IMR-90 (cell line): Measurements from ENCODE around the gene IQGAP2. TPM values are rescaled to one million over a fixed set of nuclear protein-coding genes. Genes with fewer than 3 reads are reported as not detected.

Source experiments
- ATAC-seq: fragments of 200-7000 bp; cut with Tn5 transposase; 2 replicates; pipeline ENCODE4 v1.9.1; 2020; ENCODE audit warnings: low read depth, mild to moderate bottlenecking, moderate library complexity
- BruUV-seq: library from RNA; stranded (reverse); fragments of 400-500 nt; replicated peaks from 2 replicates; lab custom pipeline; 2021; lab: Mats Ljungman, UMichigan
- CTCF ChIA-PET: fragments of 300-600 bp; formaldehyde crosslinking; extraction: SDS; loops from one replicate; lab custom pipeline; 2021; ENCODE audit warnings: antibody characterized with exemption; lab: Yijun Ruan, JAX
- POLR2A ChIA-PET: fragments of 300-600 bp; sonication (Branson Sonifier 250); formaldehyde crosslinking; loops from one replicate; lab custom pipeline; 2022; ENCODE audit warnings: antibody characterized with exemption; ENCODE audit not compliant: unreplicated experiment; lab: Charles Lee
- DNase-seq: peaks from one replicate; pipeline ENCODE4 v3.0.0; 2013
- H2AFZ ChIP-seq: replicated peaks from 2 replicates; pipeline ENCODE3; 2013; ENCODE audit warnings: low read length, mild to moderate bottlenecking; ENCODE audit not compliant: poor library complexity
- H2AK5ac ChIP-seq: 2 replicates; pipeline ENCODE4 v1.6.1; 2013; ENCODE audit warnings: low read depth, low read length, inconsistent platforms
- H2AK9ac ChIP-seq: replicated peaks from 2 replicates; pipeline ENCODE3; 2013; ENCODE audit warnings: mild to moderate bottlenecking, low read depth, low read length, moderate library complexity; ENCODE audit not compliant: poor library complexity
- H2BK120ac ChIP-seq: 2 replicates; pipeline ENCODE4 v1.6.1; 2013; ENCODE audit warnings: low read depth, low read length, inconsistent platforms
- H2BK15ac ChIP-seq: 3 replicates; pipeline ENCODE4 v1.6.1; 2013; ENCODE audit warnings: low read depth, low read length, inconsistent platforms
- H2BK20ac ChIP-seq: 2 replicates; pipeline ENCODE4 v1.6.1; 2013; ENCODE audit warnings: low read depth, mild to moderate bottlenecking, inconsistent platforms, low read length, moderate library complexity
- H2BK5ac ChIP-seq: 2 replicates; pipeline ENCODE4 v1.6.1; 2013; ENCODE audit warnings: mild to moderate bottlenecking, low read depth, low read length, inconsistent platforms; ENCODE audit not compliant: poor library complexity, severe bottlenecking
- H3K14ac ChIP-seq: replicated peaks from 2 replicates; pipeline ENCODE4 v1.6.1; 2013; ENCODE audit warnings: low read depth, low read length, inconsistent platforms
- H3K18ac ChIP-seq: 2 replicates; pipeline ENCODE4 v1.6.1; 2013; ENCODE audit warnings: low read depth, low read length, control low read depth
- H3K23ac ChIP-seq: 2 replicates; pipeline ENCODE4 v1.6.1; 2013; ENCODE audit warnings: low read depth, low read length, inconsistent platforms
- H3K27ac ChIP-seq: 2 replicates; pipeline ENCODE4 v1.5.1; 2013; ENCODE audit warnings: mild to moderate bottlenecking, control low read depth, low read length; ENCODE audit not compliant: insufficient read depth
- H3K27me3 ChIP-seq: 2 replicates; pipeline ENCODE4 v1.6.1; 2013; ENCODE audit warnings: low read length; ENCODE audit not compliant: control insufficient read depth, insufficient read depth
- H3K36me3 ChIP-seq: 2 replicates; pipeline ENCODE4 v1.6.1; 2013; ENCODE audit warnings: low read length, mixed read lengths; ENCODE audit not compliant: control insufficient read depth, insufficient read depth
- H3K4ac ChIP-seq: 2 replicates; pipeline ENCODE4 v1.6.1; 2013; ENCODE audit warnings: low read depth, low read length, inconsistent platforms
- H3K4me1 ChIP-seq: 2 replicates; pipeline ENCODE4 v1.6.1; 2013; ENCODE audit warnings: low read length, mixed read lengths; ENCODE audit not compliant: control insufficient read depth, insufficient read depth
- H3K4me2 ChIP-seq: 2 replicates; pipeline ENCODE4 v1.6.1; 2013; ENCODE audit warnings: low read depth, mild to moderate bottlenecking, control low read depth, low read length, moderate library complexity
- H3K4me3 ChIP-seq: 2 replicates; pipeline ENCODE4 v1.5.1; 2013; ENCODE audit warnings: low read depth, mild to moderate bottlenecking, control low read depth, low read length, moderate library complexity; ENCODE audit not compliant: insufficient read depth
- H3K56ac ChIP-seq: 2 replicates; pipeline ENCODE4 v1.6.1; 2013; ENCODE audit warnings: low read length, inconsistent platforms; ENCODE audit not compliant: insufficient read depth; ENCODE audit errors: extremely low read depth
- H3K79me1 ChIP-seq, 2 experiments: 2 replicates each; pipeline ENCODE4 v1.6.1; 2013; ENCODE audit warnings: low read length in 2 of 2, inconsistent platforms in 1 of 2, low read depth in 1 of 2
- H3K9ac ChIP-seq: 2 replicates; pipeline ENCODE4 v1.6.1; 2013; ENCODE audit warnings: low read depth, low read length, control low read depth
- H3K9me1 ChIP-seq: 2 replicates; pipeline ENCODE4 v1.6.1; 2013; ENCODE audit warnings: low read length, inconsistent platforms; ENCODE audit not compliant: insufficient read depth
- H3K9me3 ChIP-seq: 2 replicates; pipeline ENCODE4 v1.6.1; 2013; ENCODE audit warnings: low read length; ENCODE audit not compliant: control insufficient read depth, insufficient read depth
- H4K20me1 ChIP-seq: 2 replicates; pipeline ENCODE4 v1.6.1; 2013; ENCODE audit warnings: low read length, inconsistent platforms; ENCODE audit not compliant: insufficient read depth
- H4K5ac ChIP-seq: 2 replicates; pipeline ENCODE4 v1.6.1; 2013; ENCODE audit warnings: mild to moderate bottlenecking, low read depth, low read length, control low read depth
- H4K8ac ChIP-seq, 2 experiments: 2 replicates each; pipeline ENCODE4 v1.6.1; 2013; ENCODE audit warnings: low read depth in 2 of 2, low read length in 2 of 2, control low read depth in 1 of 2, inconsistent platforms in 1 of 2
- H4K91ac ChIP-seq: 2 replicates; pipeline ENCODE4 v1.6.1; 2013; ENCODE audit warnings: low read depth, low read length, inconsistent platforms; ENCODE audit not compliant: insufficient read depth
- CEBPB ChIP-seq: IDR thresholded peaks from 2 replicates; pipeline ENCODE4 v1.6.1; 2012; ENCODE audit warnings: low read depth, low read length, improper control_type of control experiment
- CHD1 ChIP-seq: IDR thresholded peaks from 2 replicates; pipeline ENCODE4 v1.6.1; 2012; ENCODE audit warnings: low read depth, low read length, improper control_type of control experiment
- FOS ChIP-seq: fragments of 150-350 bp; IDR thresholded peaks from 2 replicates; pipeline ENCODE4 v1.6.1; 2016; ENCODE audit warnings: low read depth, low read length
- MAFK ChIP-seq: IDR thresholded peaks from 2 replicates; pipeline ENCODE4 v1.6.1; 2012; ENCODE audit warnings: low read depth, low read length, improper control_type of control experiment
- MAZ ChIP-seq: IDR thresholded peaks from 2 replicates; pipeline ENCODE4 v1.6.1; 2012; ENCODE audit warnings: low read depth, mild to moderate bottlenecking, low read length, improper control_type of control experiment, moderate library complexity, borderline replicate concordance
- MXI1 ChIP-seq: IDR thresholded peaks from 2 replicates; pipeline ENCODE4 v1.6.1; 2012; ENCODE audit warnings: low read depth, mild to moderate bottlenecking, low read length, moderate library complexity, borderline replicate concordance
- NFE2L2 ChIP-seq: fragments of 150-350 bp; IDR thresholded peaks from 2 replicates; pipeline ENCODE4 v1.6.1; 2016; ENCODE audit warnings: low read depth, mild to moderate bottlenecking, low read length
- POLR2A ChIP-seq: IDR thresholded peaks from 2 replicates; pipeline ENCODE4 v1.6.1; 2012; ENCODE audit warnings: mild to moderate bottlenecking, low read depth, low read length
- RAD21 ChIP-seq: IDR thresholded peaks from 2 replicates; pipeline ENCODE4 v1.6.1; 2012; ENCODE audit warnings: low read length, improper control_type of control experiment
- RCOR1 ChIP-seq: IDR thresholded peaks from 2 replicates; pipeline ENCODE4 v1.6.1; 2012; ENCODE audit warnings: mild to moderate bottlenecking, low read length, improper control_type of control experiment; ENCODE audit not compliant: insufficient replicate concordance
- RFX5 ChIP-seq: IDR thresholded peaks from 2 replicates; pipeline ENCODE4 v1.8.0; 2012; ENCODE audit warnings: low read depth, mild to moderate bottlenecking, low read length, moderate library complexity
- SMC3 ChIP-seq: fragments of 150-350 bp; IDR thresholded peaks from 2 replicates; pipeline ENCODE4 v1.6.1; 2016; ENCODE audit warnings: low read depth, mild to moderate bottlenecking, antibody characterized with exemption, low read length, moderate library complexity
- WGBS, 2 experiments: methylation state at CpG; one replicate each; pipeline versions ENCODE4 v1.1.5 to v1.1.7; 2013; ENCODE audit warnings: missing lambda C conversion rate in 2 of 2; ENCODE audit not compliant: insufficient read length in 1 of 2; ENCODE audit errors: extremely low coverage in 2 of 2; 5-methylcytosine and 5-hydroxymethylcytosine counted together
- dilution Hi-C: fragments of 300-500 bp; cut with HindIII; formaldehyde crosslinking; loops from one replicate; pipeline ENCODE4 v1.14.3; 2018; ENCODE audit warnings: low sequenced_read_pairs; ENCODE audit not compliant: unreplicated experiment
- in situ Hi-C: fragments of 300-500 bp; cut with MboI; formaldehyde crosslinking; loops from 3 replicates; pipeline ENCODE4 v1.14.3; 2019; ENCODE audit warnings: low sequenced_read_pairs, inconsistent platforms, mixed read lengths
- intact Hi-C: fragments of 100-400 bp; cut with micrococcal nuclease; formaldehyde crosslinking; loops from 2 replicates; pipeline ENCODE4 v1.10.0; 2022
- polyA plus RNA-seq, 3 experiments: library from polyadenylated mRNA; depleted of rRNA; stranded (reverse); fragments of >200 nt; gene quantifications; 2 replicates each; pipeline ENCODE4 v1.2.3, GENCODE V29; 2012; ENCODE audit warnings: low replicate concordance in 1 of 3
- total RNA-seq: library from RNA; depleted of rRNA; stranded (reverse); fragments of >200 nt; gene quantifications from 2 replicates; pipeline ENCODE4 v1.2.3, GENCODE V29; 2012
- TF ChIP-seq, protein P1 (sequence below): fragments of 150-350 bp; IDR thresholded peaks from 2 replicates; pipeline ENCODE4 v1.6.1; 2016; ENCODE audit warnings: low read depth, mild to moderate bottlenecking, low read length, moderate library complexity, borderline replicate concordance
- TF ChIP-seq, protein P2 (sequence below): conservative IDR thresholded peaks from 2 replicates; pipeline ENCODE4 v1.5.1; 2012; ENCODE audit warnings: mild to moderate bottlenecking, low read depth, low read length, improper control_type of control experiment
- TF ChIP-seq, protein P3 (sequence below): fragments of 150-350 bp; IDR thresholded peaks from 2 replicates; pipeline ENCODE4 v1.6.1; 2017; ENCODE audit warnings: mild to moderate bottlenecking, antibody characterized with exemption, low read length, low read depth

IQGAP2 gene
- total and polyA plus RNA-seq, 2 of the 4 experiments (the other 2 are of a cell fraction): 0.21 to 0.36 TPM

DNA sequence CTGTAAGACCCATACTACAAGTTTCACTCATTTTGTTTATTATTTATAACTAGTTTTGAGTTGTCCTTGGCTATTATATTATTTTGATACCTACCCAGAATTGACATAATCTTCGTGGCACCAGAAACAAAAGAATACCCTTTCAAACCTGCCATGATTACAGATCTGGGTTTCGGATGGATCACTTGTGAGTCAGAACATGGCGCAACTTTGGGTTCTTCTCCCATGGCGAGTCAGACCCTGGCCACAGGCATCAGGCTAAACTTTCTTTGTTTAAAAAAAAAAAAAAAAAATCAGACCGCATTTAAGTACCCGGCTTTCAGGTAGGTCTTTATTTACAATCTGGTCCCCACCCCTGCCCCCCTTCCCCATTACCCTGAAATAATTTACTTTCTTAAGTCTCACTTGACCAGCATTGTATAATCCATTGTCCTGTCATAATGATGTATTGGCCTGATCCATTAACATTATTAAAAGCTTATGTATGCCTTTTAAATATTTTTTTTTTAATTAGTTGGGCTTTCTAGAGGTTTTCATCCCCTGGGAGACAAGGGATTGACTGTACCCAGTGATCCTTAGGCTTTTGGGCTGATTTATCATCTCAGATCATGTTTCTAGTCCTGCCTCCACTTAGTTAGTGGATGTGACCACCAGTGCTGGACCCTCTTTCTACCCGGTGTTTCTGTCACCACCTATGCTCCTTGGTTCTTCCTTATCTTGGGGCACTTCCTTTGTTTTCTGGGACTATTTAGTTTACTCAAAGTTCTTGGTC lies 176.3 kb downstream of the IQGAP2 start:
- in situ Hi-C loops: no loop called here
- Histone ChIP-seq H3K27ac (no peak overlapping the region), H2AFZ (no peak overlapping the region), H4K91ac (no peak overlapping the region), H2BK15ac (no peak overlapping the region), H3K23ac (no peak overlapping the region), H3K4me2 (no peak overlapping the region), H3K9me3 (no peaks in the 10 kb centered on the region), H3K56ac (no peak overlapping the region), H3K79me1 (no peaks in the 10 kb centered on the region), H3K36me3 (no peaks in the 10 kb centered on the region), H3K18ac (no peak overlapping the region), H3K4me1 (peaks cover 2% of the 10 kb centered on the region; the same call in 1 of the 2 replicates), H3K9me1 (no peaks in the 10 kb centered on the region; the same call in 1 of the 2 replicates), H3K4ac (no peak overlapping the region), H2BK5ac (no peak overlapping the region), H4K20me1 (no peaks in the 10 kb centered on the region), H4K5ac (no peak overlapping the region), H2BK20ac (no peak overlapping the region), H4K8ac (no peak overlapping the region), H3K4me3 (no peak overlapping the region), H2AK9ac (no peak overlapping the region), H3K9ac (no peak overlapping the region), H3K14ac (no peak overlapping the region), H3K27me3 (no peaks in the 10 kb centered on the region; the same call in 1 of the 2 replicates), H2BK120ac (no peak overlapping the region), H2AK5ac (no peak overlapping the region)
- POLR2A ChIA-PET: no interaction called here
- peak; percentile 66 for DNase-seq
- dilution Hi-C loops: no loop called here
- no TSS peak for BruUV-seq
- intact Hi-C loops: no loop called here
- ATAC-seq: no peak
- WGBS, 2 experiments: no CpG with 5 or more reads among the region's 7 CpGs
- CTCF ChIA-PET: no interaction called here
- no peak for TF ChIP-seq POLR2A
- TF ChIP-seq MAFK: no peak
- TF ChIP-seq, protein P1, sequence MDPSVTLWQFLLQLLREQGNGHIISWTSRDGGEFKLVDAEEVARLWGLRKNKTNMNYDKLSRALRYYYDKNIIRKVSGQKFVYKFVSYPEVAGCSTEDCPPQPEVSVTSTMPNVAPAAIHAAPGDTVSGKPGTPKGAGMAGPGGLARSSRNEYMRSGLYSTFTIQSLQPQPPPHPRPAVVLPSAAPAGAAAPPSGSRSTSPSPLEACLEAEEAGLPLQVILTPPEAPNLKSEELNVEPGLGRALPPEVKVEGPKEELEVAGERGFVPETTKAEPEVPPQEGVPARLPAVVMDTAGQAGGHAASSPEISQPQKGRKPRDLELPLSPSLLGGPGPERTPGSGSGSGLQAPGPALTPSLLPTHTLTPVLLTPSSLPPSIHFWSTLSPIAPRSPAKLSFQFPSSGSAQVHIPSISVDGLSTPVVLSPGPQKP: no peak
- TF ChIP-seq, protein P2, sequence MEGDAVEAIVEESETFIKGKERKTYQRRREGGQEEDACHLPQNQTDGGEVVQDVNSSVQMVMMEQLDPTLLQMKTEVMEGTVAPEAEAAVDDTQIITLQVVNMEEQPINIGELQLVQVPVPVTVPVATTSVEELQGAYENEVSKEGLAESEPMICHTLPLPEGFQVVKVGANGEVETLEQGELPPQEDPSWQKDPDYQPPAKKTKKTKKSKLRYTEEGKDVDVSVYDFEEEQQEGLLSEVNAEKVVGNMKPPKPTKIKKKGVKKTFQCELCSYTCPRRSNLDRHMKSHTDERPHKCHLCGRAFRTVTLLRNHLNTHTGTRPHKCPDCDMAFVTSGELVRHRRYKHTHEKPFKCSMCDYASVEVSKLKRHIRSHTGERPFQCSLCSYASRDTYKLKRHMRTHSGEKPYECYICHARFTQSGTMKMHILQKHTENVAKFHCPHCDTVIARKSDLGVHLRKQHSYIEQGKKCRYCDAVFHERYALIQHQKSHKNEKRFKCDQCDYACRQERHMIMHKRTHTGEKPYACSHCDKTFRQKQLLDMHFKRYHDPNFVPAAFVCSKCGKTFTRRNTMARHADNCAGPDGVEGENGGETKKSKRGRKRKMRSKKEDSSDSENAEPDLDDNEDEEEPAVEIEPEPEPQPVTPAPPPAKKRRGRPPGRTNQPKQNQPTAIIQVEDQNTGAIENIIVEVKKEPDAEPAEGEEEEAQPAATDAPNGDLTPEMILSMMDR: no peak
- no peak for TF ChIP-seq SMC3
- no peak for TF ChIP-seq RFX5
- peak; percentile 31; the same call in 1 of the 2 replicates for TF ChIP-seq FOS
- TF ChIP-seq MXI1: no peak
- no peak for TF ChIP-seq CHD1
- TF ChIP-seq, protein P3, sequence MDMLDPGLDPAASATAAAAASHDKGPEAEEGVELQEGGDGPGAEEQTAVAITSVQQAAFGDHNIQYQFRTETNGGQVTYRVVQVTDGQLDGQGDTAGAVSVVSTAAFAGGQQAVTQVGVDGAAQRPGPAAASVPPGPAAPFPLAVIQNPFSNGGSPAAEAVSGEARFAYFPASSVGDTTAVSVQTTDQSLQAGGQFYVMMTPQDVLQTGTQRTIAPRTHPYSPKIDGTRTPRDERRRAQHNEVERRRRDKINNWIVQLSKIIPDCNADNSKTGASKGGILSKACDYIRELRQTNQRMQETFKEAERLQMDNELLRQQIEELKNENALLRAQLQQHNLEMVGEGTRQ: no peak
- no peak for TF ChIP-seq MAZ
- no peak for TF ChIP-seq NFE2L2
- no peak for TF ChIP-seq RCOR1
- no peak for TF ChIP-seq RAD21
- peak; percentile 86 for TF ChIP-seq CEBPB
